HG02623 (cell line): ENCODE results near the gene TLE6.
"Not testable (repeated sequence)": the region's sequence is repeated elsewhere in the genome, so short reads cannot be mapped to it uniquely, and the experiment has no call there.

Experiments
- ATAC-seq: cut with Tn5 transposase; IDR thresholded peaks from one replicate; pipeline ENCODE4 v1.9.1; 2021; ENCODE audit warnings: moderate library complexity; ENCODE audit not compliant: unreplicated experiment

TLE6 gene

DNA sequence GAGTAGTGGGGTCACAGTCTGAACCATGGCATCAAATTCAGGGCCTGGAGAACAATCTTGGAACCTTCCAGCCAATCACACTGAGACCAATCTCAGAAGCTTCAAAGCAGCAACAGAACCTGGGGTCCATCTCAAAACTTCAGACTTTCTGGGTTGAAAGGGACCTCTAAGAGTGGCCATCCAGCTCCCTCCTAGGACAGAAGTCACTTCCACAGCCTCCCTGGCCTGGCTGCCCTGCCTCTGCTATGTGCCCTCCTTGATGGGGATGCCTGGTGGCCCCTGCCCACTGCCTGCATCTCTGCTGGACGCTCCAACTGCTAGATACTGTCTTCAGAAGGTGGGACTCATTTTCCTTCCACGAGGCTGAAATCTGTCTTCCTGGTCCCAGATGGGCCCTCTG lies 49.9 kb downstream of the TLE6 start:
- no peak for ATAC-seq

DNA sequence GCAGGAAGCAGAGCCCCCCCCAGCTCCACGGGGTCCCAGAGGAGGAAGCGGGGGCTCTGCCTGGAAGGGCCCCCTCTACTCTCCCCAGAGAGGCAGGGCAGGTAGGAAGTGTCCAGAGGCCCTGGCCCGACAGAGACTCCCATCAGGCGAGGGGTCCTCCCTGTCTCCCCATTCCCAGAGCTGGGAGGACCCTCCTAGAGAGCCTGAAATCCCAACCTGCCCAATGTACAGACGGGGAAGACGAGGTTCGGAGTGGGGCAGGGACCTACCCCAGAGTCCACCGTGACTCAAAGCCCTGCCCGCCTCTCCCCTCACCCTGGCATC lies 50.6 kb downstream of the TLE6 start:
- ATAC-seq: no peak

DNA sequence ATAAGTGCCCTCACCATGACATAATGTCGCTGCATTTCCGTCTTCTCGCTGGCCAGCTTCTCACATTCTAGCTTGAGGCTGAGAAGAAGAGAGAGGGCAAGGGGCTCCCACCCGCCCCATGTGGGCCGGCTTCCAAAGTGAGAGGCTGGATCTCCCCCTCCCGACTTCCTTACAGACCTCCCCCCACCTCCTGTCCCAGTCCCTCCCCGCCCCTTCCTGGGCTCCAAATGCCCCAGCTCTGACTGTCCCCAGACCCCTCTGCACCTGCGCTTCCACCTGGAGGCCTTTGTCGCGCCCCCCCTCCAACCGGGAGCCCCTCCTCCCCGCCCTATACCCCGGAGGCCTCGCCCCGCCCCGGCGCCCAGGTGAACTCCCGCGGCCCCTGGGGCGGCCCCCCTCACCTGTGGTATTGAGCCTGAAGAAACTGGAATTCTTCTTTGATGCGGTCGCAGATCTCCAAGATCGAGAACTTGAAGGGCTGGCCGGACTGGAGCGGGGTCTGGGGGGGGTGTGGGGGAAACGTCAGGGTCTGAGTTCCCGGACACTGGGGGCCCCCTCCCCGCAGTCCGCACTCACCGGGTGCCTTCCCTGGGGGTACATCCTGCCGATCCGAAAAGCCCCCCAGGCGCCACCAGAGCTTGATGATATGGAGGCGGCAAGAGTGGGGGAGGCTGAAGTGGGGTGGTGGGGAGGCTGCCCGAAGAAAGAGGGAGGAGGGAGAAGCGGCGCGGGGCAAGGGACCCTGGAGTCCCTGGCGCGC lies 51.1 kb downstream of the TLE6 start:
- no peak for ATAC-seq

DNA sequence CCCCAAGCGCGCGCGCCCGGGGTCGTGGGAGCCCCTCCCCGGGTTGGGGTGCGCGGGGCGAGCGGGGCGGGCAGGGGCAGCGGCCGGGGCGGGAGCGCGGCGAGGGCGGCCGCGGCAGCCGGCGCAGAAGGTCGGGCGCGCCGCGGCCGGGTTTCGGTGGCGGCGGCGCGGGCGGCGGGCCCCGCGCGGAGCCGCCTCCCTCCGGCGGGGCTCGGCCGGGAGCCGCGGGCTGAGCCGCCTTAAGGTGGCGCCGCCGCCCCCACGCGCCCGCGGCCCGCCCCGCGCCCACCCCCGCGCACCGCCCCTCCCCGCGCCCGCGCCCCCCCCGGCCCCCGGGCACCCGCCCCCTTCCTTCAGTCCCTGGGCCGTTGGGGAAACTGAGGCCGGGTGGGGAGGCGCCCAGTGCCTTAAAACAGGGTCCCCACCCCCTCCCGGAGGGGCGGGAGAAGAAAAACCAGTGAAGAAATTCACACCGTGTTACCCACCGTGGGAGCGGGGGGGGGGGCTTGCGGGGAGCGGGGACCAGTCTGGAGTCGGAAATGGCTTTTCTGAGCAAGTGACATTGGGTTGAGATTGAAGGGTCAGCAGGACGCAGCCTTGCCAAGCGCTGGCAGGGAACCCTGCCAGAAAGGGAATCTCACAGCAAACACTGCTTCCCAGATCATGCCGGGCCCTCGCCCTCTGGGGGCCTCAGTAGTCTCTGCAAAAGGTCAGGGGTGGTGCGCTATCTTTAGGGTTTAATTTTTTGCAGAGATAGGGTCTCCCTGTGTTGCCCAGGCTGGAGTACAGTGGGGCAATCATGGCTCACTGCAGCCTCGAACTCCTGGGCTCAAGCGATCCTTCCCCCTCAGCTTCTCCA lies 51.9 kb downstream of the TLE6 start, which contains the start of gene TLE2:
Gene TLE2, minus strand, starts transcription at position 216 of the 859 bp plus-strand sequence. CDS start 376 bp downstream, outside the sequence.
- no peak for ATAC-seq

DNA sequence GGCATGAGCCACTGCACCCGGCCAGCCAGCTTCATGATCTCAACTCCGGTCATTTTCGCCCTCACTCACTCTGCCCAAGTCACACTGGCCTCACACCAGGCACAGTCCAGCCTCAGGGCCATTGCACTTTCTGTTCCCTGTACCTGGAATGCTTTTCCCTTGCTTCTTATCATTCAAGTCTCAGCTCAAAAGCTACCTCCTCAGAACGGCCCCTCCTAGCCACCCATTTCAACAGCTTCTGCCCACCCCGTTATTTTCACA lies 54.2 kb downstream of the TLE6 start:
- no peak for ATAC-seq

DNA sequence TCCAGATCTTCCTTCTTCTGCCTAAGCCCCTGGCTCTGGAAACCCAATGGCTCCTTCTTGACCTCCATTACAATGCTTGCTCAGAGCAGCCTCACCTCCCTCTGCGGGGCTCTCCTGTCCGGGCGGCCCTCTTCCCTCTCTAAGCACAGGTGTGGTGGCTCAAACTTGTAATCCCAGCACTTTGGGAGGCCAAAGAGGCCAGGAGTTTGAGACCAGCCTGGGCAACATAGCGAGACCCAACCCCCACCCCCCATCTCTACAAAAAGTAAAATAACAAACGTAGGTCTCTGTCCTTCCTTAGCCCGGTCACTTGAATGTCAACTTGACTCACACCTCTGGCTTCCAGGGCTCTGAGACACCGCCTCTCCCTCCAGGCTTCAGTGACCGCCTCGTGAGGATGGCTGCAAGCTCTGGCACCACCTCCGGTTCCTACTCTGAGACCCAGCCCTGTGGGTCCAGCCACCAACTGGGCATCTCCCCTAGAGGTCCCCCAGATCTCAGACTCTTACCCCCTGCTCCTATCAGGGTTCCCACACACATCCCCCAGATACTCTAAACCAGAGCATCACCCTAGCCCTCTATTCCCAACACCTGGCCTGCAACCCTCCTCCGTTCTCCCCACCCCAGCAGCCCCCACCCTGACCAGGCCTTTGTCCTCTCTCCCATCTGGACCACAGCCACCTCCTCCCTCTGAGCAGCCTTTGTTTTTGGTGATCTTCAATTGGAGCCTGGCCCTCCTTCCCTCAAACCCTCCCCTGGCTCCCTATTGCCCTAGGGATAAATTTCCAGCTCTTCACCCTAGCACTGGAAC lies 56.4 kb downstream of the TLE6 start:
- no peak for ATAC-seq

DNA sequence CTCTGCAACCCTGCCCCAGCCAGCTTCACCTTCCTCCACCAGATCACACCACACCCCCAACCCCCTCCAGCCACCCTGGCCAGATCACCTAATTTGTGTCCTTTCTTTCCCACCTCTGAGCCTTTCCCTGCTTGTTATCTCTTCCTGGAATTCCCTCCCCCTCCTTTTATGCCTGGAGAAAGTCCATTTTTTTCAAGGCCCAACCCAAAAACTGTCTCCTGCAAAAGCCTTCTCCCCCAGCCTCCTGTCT lies 57.0 kb downstream of the TLE6 start:
- no peak for ATAC-seq

DNA sequence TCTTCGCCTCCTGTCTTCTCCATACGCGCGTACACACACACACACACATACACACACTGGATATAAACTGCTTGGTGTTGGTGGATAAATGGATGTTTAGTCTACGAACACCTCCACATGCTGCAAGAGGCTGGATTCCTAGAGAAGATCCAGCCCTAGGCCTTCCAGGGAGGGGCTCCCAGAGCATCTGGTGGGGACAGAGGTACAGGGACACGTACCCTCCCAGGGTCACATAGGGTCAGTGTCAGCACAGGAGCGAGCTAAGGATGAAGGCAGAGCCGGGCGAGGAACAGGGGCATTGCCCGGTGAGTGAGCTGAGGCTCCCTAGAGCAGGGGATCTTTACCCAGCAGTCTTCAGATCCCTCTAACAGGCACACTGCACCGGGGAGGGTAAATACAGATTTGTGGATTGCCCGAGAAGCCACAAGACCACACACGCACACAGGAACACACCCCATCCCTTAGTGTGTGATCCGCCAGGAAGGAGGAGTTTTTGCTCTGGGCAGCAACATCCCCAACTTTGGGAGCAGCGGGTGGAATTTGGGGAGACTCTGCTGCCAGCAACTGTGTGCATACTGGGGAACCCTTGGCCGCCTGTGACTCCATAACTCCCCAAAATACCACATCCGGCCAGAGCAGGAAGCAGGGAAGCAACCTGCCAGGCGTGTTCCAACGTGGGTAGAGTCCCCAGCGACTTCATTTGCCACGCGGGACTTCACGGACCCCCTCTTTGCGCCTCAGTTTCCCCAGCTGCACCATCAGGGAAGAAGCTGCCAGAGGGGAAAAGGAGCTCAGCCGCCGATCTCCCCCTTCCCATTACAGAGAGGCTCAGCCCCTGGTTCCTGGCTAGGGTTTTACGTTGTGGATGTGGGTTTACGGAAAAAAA lies 57.5 kb downstream of the TLE6 start:
- ATAC-seq: no peak

DNA sequence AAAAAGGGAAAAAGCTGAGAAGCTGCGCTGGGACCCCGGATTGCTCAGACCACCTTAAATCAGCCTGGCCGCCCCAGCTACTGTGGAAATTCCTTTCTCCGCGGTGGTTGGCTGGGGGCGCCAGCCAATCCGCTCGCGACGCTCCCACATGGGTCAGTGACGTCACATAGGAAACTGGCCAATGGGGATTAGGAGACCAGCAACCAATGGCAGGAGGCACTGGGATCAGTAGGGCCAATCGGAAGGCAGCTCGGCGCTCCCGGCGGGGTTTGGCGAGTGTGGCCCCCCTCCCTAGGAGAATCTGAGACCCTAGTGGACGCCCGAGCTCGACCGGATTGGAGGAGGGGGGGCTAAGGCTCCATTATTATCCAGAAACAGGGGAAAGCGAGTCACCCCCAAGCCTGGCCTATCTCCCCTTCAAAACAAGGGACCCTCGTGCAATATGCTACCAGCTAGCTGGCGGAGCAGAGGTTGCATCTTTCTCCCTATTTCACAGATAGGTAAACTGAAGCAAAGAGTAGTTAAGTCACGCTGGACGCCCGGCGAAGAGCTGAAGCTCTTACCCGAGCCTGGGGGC lies 58.3 kb downstream of the TLE6 start:
- peak; percentile 84 for ATAC-seq

DNA sequence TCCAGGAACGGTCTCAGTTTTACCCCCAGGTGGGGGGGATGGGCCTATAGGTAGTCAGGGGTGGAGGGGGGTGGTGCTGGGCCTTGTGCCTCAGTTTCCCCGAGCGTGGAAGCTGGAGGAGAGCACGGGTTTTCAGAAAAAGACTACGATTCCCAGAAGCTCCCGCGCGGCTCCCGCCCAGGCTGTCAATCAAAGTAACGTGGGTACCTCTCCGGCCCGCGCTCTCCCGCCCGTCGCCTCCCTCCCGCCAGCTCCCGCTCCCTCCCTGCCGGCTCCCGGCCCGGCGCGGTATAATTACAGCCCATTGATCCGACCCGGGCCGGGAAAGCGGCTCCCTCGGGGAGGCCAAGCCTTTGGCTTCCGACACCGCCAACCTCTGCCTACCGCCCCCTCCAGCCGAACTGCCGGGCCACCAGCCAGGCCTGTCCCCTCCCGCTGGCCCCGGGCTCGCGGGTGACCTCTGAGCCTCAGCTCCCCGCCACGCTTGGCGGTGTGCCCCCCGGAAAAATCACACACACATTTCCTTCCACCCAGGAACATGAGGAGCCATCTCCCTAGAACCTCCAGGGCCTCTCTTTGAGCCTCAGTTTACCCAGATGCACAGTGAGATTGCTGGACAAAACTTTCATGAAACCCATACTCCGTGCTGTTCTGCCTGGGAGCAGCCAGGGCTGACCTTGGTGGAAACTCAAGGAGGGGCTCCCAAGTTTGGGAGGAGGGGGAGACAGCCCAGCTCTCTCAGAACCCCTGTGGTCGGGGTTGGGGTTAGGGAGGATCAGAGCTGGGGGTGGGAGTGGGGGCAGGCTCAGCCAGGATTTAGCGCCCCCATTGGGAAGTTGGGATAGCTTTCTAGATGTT lies 59.0 kb downstream of the TLE6 start:
- ATAC-seq: no peak

DNA sequence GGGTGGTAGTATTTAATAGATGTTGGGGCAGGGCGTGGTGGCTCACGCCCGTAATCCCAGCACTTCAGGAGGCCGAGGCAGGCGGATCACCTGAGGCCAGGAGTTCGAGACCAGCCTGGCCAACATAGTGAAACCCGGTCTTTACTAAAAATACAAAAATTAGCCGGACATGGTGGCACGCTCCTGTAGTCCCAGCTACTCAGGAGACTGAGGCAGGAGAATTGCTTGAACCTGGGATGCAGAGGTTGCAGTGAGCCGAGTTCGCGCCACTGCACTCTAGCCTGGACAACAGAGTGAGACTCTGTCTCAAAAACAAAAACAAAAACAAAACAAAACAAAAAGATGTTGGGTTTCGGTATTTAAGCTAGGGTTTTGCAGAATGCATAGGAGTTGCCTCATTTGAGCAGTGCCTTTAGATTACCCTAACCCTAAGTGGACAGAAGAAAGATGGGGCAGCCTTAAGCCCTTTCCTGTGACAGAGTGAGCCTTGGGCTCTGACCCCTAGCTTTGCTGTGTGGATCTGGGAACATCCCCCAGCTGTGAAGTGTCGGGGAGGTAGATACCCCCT lies 59.7 kb downstream of the TLE6 start:
- not testable (repeated sequence) for ATAC-seq

DNA sequence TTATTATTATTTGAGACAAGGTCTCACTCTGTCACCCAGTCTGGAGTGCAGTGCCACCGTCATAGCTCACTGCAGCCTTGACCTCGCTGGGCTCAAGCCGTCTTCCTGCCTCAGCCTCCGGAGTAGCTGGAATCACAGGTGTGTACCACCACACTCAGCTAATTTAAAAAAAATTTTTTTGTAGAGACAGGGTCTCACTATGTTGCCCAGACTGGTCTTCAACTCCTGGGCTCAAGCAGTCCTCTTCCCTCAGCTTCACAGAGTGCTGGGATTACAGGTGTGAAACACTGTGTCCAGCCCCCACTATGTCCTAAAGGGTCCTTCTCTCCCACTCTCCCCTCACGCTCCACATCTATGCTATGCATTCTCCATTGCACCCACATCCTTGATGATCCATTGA lies 60.9 kb downstream of the TLE6 start:
- no peak for ATAC-seq

DNA sequence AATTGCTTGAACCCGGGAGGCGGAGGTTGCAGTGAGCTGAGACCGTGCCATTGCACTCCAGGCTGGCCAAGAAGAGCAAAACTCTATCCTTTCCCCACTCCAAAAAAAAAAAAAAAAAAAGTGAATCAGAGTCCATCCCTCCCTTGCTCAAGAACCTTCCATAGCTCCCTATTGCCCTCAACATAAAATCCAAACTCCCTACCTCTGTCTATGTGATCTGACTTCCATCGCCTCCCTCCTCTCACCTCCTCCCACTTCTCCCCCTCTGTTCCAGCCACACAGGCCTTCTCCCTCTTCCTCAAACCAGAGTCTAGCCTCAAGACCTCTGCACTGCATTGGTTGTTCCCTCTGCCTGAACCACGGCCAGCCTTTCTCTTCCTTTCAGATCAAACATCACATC lies 61.8 kb downstream of the TLE6 start:
- ATAC-seq: no peak

DNA sequence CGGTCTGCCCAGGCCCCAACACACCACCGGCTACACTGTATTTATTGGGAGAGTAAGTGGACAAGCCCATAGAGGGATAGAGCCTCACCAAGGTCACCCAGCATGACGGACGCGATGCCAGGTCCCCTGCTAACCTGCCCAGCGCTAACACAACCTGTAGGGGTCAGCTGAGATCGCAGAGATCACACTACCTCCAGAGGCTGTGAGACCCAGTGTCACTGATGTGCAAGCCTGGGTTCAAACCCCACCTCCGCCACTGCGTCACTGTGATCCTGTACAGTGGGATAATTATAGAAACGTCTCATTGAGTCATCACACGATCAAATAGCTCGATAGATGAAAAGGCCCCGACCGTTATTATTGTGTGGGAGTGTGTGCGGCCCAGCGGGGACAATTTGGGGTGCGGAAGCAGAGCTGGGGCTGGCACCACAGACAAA lies 62.3 kb downstream of the TLE6 start:
- no peak for ATAC-seq

DNA sequence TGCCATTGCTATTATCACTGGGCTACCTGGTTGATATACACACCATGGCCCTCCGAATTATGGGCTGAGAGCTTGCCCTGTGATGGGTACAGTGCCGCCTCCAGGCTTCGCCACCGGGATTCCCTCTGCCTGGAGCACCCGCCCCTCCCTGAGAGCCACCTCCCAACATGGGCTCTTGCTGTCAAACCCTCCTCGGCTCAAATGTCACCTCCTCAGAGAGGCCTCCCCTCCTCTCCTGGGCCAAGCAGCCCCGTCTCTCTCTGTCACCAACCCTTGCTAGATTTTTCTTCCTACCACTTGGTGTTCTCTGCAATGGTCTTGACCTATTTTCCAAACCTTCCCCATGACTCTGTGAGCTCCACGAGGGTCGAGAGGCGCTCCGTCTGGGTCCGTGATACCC lies 64.0 kb downstream of the TLE6 start:
- ATAC-seq: no peak

DNA sequence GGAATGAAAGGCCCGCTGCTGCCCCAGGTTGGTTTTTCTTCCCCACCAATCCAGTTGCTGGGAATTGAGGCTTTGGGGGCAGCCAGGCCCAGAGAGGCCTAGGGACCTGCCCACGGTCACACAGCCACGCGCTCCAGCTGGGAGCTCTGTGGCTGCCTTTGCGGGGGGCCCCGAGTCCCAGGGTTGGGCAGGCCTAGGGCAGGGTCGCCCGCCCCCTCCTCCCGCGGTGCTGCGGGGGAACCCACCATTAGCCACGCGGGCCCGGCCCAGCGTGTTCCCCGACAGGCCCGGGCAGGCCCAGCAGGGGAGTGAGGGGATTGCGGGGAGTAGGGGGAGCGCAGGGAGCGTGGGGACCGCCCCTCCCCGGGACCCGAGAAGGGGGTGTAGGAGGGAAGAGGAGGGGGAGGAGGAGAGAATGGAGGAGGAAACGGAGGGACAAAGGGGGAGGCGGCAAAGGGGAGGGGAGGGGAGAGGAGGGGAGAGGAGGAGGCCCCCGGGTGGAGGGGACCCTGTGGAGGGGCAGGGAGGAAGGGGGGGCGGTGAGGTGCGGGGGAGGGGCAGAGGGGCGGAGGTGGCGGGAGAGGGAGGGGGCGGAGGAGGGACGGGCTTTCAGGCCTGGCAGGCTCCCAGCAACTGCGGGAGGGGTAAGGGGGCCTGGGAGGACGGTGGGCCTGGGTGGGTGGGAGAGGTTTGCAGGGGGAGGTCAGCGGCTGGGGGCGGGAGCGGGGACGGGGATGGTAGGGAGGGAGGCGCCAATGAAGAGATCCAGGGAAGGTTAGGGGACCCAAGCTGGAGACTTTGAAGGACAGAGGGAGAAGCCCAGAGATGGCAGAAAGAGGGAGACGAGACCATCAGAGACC lies 64.6 kb downstream of the TLE6 start:
- ATAC-seq: no peak

DNA sequence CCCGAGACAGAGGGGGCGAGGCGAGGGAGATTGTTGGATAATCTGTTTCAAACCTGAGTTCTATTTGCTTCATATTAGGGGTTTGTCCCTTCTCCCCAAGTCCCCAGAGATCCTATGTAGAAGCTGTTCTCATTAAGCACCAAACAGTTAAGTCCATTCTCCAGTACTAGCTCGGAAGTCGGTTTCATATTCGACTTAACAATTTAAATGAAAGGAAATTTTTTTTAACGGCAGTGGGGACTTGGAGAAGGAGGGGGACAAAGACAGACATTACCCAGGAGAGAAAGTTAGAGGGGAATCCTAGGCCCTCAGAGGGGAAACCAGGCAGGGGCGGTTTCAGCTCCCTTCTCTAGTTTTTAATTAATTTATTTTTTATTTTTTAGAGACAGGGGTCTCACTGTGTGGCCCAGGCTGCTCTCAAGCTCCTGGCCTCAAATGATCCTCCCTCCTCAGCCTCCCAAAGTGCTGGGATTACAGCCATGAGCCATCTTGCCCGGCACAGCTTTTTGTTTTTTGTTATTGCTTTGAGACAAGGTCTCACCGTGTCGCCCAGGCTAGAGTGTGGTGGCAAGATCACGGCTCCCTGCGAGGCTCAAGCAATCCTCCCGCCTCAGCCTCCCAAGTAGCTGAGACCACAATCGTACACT lies 65.4 kb downstream of the TLE6 start:
- ATAC-seq: no peak
